HG03342 (cell line): ENCODE data around the gene SPRR2E.
"Not testable (repeated sequence)": the region's sequence is repeated elsewhere in the genome, so short reads cannot be mapped to it uniquely, and the experiment has no call there.

ENCODE experiments used
- ATAC-seq: cut with Tn5 transposase; IDR thresholded peaks from one replicate; pipeline ENCODE4 v1.9.1; 2021; ENCODE audit warnings: mild to moderate bottlenecking, moderate library complexity; ENCODE audit not compliant: unreplicated experiment

SPRR2E gene

DNA sequence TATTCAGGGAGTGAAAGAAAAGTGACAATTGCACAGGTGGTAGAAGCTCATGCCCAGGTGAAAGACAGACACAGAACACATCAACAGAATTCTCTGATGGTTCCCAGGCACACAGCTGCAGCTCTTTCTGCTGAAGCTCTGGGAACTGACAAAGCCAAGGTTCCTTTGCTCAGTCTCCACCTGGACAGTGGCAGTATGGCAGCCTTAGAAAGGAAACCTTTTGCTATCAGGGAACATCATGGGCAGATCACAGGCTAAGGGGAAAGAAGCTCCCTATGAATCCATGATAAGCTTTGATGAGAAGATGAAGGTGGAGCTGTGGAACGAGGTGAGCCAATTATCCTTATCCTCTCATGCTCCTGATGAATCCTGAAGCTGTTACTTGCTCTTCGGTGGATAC is 24.1 kb downstream of the SPRR2E start:
- ATAC-seq = no peak

DNA sequence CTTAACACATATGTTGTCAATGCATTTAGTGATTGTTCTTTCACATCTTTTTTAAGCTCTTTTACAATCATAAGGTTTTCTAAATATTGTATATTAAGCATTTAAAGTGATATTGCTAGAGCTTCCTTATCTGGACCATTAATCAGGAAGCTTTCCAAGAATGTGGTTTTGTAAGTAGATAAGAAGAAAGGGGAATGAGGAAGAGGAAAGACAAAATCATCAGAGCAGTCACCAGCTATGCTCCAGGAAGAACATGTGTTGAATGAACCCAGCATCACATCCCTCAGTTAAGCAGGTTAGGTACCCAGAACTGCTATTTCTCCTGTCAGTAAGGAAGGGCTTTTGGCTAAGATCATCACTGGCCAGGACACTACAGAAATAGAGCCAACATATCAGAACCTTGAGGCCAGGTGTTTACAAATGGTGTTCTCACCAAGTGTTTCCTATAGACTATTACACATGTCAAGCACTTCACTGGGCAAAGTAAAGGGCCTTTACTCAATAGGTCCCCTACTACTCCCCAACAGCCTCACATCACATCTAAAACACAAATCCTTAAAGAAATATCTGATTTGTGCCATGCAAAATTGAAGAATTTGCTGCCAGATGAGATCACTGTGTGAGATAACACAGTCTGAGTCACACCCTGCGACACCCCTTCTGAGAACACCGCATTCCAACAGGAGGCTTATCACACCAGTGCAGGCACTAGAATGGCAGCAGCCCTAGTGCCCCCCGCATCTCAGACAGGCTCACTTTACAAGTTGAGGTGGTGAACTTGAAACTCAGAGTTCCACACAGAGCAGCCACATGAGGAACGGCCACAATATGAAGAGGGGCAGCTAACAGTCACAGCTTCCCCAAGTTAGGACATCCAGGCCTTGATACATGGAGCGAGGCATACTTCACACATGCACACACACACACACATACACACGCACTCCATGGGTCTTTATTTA is 35.2 kb downstream of the SPRR2E start:
- no peak for ATAC-seq

GRCh38 chr1:153058154-153058553 is 36.2 kb downstream of the SPRR2E start:
- no peak for ATAC-seq

- no peak for ATAC-seq
Measured at GRCh38 chr1:153057375-153057774, 37.0 kb downstream of the SPRR2E start, which contains the start of gene SPRR2A. SPRR2A (minus strand) TSS chr1:153057512; CDS start chr1:153056735, 777 bp downstream.

- not testable (repeated sequence) for ATAC-seq
Measured at GRCh38 chr1:153056111-153056510, 38.2 kb downstream of the SPRR2E start.

- no peak for ATAC-seq
Measured at GRCh38 chr1:153049211-153049610, 45.1 kb downstream of the SPRR2E start.
